Myocyte (in vitro differentiated cells): ENCODE data around the gene CREB3L4. TPM values are rescaled to one million over a fixed set of nuclear protein-coding genes. Genes with fewer than 3 reads are reported as not detected.

Experiments used
- DNase-seq: peaks from one replicate; pipeline ENCODE4 v3.0.0-alpha.2; 2012; ENCODE audit warnings: low read depth
- polyA plus RNA-seq: library from polyadenylated mRNA; unstranded; fragments of >200 nt; gene quantifications from one replicate; pipeline ENCODE4 v1.2.1, GENCODE V29; 2012; ENCODE audit warnings: missing spikeins
- total RNA-seq: library from RNA; depleted of rRNA; stranded (reverse); fragments of >200 nt; gene quantifications from 2 replicates; pipeline ENCODE4 v1.2.3, GENCODE V29; 2014

CREB3L4 gene, protein sequence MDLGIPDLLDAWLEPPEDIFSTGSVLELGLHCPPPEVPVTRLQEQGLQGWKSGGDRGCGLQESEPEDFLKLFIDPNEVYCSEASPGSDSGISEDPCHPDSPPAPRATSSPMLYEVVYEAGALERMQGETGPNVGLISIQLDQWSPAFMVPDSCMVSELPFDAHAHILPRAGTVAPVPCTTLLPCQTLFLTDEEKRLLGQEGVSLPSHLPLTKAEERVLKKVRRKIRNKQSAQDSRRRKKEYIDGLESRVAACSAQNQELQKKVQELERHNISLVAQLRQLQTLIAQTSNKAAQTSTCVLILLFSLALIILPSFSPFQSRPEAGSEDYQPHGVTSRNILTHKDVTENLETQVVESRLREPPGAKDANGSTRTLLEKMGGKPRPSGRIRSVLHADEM
- 6.9 and 9.4 TPM in 2 replicates for total RNA-seq
- 7.4 TPM for polyA plus RNA-seq

DNA sequence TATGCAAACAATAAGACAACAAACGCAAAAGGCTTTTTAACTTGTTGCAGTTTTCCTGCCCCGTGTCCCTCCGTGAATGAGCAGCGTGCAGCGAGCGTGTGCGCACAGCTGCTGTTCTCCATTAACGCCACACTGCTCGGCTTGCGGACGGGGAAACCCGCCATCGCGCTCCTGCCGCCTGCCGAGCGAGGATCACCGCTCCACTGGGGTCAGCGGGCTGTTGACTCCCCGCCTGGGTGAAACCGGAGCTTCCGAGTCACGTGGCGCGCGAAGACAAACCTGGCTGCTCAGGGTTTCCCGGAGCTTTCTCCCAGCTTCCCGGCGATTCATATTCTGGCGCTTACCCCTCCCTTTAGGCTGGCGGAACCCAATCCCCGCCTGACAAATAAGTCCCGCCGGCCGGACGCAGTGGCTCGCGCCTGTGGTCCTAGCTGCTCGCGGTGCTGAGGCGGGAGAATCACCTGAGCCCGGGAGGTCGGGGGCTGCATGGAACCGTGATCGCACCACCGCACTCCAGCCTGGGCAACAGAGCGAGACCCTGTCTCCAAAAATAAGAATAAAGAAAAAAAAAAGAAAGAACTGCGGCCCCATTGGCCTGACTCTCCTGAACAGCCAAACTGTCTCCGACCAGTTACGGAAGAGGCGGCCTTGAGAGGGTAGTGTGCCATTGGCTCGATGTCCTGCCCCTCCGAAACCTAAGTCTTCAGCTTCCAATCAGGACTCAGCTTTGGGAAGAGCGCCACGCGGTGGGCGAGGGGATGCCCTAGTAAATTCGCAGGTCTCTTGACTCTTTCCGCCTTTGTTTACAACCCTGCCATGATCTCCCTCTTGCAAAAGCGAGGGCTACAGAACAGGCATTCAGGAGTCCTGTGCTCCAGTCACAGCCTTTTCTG, at the start of gene CREB3L4:
CREB3L4 (plus strand) TSS at position 796 of the 893 bp plus-strand sequence. CDS start 624 bp downstream, outside the sequence.
- peak; percentile 98 for DNase-seq

DNA sequence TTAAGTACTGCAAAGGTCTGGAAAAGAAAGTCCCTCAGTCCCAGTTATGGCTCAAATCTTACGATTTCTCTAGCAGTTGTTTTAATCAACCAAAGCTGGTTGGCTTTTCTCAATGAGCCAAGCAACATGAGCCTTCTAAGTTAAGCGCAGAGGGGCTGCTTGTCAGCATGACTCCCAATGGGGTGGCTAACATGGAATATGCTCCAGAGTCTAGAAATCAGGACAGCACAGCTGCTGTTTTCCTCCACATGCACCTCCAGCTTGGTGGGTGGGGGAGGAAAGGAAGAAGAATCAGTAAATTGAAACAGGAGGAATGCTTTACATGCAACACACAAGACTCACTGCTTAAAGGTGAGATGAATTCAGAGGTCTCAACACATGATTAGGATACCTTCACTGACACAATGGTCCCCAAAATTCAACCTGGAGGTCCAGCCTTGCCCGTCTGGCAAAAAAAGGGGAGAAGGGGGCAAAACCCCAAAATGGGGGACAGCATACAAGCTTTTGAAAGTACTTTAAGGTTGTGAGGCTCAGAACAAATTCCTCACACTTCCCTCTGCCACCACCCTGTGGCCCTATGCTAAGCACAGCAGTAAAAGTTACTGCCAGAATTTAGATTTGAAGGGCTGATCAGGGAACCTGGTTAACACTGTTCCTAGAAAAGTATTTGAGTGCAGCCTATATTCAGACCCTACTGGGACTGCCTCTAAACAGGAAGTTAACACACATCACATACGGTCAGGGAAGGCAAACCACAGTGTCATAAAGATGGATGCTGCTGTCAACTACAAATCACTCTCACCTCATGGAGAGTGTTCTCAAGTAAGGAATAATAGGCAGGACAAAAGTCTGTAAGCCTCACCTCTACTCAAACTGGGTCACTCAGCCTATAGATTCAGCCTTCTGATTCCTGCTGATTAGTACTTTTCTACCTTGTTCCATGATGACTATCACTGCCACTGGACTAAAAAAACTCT, 47.5 kb upstream of the CREB3L4 start:
- DNase-seq, result peak; percentile 13

DNA sequence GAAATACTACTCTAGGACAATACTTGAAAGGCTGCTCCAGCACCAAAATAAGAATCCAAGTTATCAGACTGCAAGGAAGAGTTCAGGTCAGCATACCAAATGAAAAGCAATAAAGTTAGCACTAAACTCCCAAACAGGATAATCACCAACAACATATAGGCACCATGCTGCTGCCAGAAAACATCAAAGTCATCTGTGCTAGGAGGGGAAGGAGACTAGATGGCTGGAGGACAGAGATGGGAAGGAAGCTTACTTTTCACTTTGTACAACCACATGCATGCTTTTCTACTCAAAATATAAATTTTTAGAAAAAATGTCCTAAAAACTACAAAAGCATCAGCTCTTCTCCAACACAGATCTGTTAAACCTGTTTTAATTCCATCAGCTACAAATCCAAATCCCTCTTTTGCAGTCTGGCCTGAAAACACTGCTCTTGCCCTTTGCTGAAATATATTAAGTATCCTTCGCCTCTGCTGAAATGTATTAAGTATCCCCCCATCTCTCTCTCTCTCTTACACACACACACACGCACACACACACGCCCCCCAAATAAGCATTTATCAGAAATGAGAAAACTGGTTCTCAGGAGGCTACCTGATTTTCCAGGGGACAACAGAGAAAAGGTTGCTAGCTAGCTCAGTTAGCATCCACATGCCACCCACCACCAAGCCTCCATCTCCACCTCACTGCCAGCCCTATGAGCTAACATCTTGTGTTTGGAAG, 46.5 kb upstream of the CREB3L4 start:
- no peak for DNase-seq

DNA sequence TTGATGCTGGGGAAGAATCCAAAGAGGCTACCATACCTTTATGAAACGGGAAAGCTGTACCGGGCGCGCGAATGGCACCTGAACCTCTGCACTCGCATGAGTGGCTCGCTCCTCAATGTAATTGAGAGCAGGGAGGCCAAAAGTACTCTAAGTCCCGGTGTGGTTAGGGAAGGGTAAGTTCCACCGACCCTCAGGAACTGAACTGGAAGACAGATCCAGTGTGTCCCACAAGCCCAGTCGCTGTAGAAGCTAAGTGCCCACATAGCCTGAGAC, 46.0 kb upstream of the CREB3L4 start:
- no peak for DNase-seq

DNA sequence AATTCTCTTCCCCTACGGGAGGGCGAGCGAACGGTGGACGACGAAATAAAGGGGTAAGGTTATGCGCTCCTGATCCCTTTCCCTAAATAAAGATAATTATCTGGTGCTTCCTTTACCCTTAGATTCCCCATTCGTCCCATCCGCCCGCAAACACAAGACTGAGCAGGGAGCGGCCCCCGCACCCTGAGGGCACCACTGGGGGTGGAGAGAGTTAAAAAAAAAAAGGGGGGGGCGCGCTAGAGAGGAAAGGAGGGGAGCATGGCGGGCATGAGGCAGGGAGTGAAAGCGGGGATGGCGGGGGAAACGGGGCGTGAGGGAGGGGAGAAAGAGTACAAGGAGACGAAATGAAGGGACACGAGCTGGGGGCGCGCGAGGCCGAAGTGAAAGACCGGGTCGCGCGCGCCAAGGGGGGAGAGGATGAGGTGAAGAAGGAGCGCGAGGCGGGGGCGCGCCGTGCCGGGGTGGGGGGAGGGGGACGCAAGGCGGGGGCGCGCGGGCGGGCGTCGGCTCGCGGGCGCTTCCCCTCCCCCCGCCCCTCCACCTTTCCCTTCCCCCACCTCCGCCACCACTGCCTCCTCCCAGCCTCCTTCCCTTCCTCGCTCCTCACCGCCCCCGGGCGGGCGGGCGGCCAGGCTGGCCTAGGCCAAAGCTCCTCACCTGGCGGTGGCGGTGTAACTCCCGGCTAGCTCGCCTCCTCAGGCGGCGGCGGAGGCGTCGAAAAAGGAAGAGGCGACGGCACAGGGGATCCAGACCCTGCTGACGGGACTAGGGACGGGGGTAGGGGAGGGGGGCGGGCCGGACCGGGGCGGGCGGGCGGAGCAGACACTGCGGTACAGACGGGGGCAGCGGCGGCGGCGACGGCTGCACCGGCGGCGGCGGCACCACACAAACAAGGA, 45.4 kb upstream of the CREB3L4 start:
- DNase-seq, result peak; percentile 16

DNA sequence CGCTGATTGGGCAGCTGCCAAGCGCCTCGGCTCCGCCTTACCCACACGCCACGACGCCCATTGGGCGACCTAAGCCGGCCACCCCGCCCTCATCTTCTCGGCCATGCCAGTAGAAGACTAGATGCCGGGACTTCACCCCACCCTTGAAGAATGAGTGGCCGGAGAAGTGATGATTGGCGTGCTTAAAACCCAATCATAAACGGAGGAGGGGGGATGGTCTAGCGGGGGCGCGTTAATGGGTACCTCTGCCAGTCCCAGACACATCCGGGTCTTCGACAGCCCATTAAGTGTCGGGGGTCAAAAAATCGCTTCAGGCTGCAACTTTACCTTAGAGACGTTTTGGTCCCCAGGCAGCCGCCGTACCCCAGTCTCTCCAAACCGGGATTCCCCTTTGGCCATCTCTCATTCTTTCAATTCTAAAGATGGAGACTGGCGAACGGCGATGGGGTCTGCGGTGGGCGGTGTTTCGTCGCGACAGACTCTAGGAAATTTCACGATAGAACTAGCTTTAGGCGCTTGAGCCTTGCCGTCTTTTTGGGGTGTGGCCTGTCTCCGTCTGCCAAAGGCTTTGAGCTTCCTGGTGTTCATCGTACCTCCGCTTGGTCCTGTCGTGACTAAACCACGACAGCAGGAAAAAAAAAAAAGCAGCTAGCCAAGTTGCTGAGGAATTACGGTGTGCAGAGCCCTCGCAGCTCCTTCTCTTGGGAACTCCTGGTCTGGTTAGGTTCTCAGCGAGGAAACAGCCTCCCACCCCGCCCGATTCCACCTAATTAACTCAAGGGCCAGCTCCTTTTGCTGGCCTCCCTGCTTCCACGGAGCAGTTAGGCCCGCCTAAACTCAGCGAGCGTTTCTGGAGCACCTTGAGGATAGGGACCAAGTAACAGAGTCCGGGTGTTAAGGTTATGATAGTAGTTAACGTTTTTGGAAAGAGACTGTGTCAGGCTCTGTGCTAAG, 44.5 kb upstream of the CREB3L4 start, which contains the start of gene GATAD2B:
GATAD2B (minus strand) TSS at position 1 of the 954 bp plus-strand sequence. CDS start 94,625 bp downstream, outside the sequence.
- DNase-seq, result peak; percentile 100

DNA sequence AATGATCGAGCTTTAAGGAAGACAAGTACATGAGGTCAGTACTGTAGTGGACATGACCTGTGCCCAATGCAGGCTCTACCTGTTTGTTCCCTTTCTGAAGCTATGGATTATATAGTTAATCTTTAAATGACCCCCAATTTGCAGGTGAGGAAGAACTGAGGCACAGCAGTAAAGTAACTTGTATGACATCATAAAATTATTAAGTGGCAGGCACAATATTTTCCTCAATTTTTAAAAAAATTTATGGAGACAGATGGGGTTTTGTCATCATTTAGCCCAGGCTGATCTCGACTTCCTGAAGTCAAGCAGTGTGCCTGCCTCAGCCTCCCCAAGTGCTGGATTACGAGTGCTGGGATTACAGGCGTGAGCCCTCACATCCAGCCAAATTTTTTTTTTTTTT, 41.3 kb upstream of the CREB3L4 start:
- no peak for DNase-seq

DNA sequence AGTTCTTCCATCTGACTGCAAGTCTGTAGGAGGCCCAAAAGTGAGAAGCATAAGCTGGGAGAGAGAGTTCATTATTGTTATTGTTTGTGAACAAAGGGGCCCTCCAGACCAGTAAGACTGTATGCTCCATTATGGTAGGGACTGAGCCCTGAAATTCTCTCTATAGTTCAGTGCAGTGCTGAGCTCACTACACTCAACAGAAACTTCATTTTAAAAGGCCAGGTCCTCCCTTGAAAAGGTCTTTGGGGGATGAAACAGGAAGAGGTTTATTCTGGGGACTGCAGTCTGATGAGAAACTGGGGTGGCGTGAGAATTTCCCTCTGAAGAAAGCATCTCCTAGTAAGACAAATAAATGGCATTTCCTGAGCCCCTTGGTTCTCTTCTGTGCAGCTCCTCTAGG, 39.5 kb upstream of the CREB3L4 start:
- DNase-seq, result no peak

DNA sequence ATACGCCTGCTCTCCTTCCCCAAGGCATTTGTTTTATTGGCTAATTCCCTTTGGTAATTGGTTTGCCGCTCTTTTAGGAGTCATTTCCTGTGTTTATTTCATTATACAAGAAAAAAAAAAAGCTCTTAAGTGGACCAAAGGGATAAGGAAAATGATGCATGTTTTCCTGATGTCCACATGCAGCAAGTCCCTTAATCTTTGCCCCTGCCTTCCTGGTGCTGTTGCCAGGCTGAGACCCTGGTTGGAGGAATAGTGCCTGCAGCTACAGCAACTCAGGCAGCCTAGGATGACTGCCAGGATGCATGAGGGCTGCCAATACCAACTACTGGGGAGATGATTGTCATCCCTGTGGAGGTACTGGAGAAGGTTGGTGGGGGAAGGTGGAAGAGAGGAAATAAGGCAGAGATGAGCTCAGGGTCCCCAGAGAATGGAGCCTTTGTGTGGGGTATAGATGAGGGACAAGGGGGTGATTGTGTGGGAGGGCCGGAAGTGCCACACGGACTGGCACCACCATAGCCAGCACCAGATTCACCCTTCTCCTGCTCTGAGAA, 38.8 kb upstream of the CREB3L4 start:
- DNase-seq, result no peak

DNA sequence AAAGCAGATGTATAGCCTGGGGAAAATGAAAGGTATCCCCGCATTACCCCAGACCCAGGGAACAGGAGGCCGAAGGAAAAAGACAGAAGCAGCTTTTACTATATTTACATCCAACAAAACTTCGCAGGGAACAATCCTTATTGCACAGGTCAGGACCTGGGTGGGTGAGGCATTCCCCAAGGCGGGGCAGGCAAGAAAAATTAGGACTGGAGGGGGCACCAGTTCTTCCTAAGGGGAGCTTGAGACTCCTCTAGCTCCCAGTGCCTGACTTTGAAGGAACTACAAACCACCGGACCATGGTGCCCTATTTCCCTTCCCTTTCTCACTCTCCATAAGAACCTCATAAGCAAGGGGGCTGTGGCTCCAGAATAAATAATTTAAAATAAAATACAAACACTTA, 38.3 kb upstream of the CREB3L4 start:
- DNase-seq, result no peak

DNA sequence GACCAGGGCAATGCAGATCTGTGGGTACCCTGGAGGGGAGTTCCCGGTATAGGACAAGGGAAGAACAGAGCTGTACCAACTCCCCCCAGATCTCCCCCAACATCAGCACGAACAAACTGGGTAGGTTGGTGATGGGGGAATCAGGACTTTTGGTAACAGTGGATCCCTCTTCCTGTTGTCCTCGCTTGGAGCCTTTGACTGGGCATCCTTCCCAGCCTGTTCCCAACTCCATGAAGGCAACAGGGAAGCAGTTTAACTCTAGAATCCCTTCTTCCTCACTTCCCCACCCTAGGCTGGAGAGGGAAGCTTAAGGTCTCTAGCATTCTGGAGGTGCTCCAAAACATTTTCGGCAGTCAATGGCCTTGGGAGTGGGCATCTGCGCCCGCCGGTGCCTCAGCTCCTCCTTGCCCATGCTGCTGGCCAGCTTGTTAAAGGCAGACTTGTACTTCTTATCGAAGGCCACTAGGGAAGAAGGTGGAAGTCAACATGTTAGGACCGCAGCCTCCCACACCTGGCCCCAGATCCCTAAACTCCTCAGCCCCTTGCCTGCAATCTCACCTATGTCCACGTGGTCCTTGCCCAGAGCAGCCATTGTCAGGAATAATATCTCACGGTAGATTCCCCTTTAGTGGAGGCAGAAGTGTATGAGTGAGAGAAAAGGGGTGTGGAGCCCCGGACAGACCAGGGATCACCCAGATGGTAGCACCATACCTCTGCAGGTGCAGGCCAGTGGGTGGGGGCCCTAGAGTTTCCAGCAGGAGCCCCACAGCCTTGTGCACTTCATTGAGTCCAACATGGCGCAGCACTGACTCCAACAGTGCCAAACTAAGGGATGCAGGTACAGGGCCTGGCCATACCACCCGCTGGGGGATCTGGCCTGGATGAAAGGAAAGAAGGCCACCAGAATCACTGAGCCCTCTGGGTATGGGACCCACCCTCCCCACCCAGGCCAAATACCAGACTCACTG, 37.4 kb upstream of the CREB3L4 start:
- no peak for DNase-seq

DNA sequence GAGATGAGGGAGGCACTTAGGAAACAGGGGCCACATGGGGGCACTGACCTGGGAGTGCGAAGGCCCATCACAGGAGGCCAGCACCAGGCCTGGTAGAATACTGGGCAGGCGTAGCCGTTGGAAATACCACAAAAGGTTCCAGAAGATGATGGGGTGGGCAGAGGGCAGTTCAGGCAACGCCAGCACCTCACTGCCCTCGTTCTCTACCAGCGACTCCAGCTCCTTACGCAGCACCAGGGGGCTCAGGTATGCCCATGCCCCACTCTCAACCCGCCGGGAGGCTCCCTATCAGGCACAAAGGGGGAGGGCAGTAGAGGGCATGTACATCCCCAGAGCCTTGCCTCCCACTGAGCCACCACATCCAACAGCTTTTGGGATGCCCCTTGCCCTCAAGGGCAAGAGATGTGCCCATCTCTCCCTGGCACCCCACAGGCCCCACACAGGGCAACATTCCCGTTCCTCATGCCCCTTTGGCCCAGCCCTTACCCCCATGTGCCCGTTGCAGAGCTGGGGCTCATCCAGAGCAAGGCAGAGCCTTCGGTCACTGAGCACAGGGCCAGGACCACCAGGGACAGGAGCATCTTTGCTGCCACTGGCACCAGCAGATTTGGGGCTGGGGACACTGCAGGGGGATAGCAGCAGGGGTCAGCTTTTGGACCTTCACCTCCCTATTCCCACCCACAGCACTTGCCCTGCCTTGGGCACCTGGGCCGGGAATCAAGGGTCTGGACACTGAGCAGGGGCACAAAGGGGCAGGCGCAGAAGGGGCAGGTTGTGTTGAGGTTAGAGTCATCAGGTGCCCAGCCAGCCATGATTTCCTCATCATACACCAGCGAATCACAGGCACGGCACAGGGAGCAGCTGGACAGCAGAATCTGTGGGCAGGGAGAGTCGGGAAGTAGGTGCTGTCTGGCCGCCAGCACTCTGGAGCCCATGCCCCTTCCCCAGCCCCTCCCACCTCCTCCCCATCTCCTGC, 35.3 kb upstream of the CREB3L4 start:
- DNase-seq, result no peak

DNA sequence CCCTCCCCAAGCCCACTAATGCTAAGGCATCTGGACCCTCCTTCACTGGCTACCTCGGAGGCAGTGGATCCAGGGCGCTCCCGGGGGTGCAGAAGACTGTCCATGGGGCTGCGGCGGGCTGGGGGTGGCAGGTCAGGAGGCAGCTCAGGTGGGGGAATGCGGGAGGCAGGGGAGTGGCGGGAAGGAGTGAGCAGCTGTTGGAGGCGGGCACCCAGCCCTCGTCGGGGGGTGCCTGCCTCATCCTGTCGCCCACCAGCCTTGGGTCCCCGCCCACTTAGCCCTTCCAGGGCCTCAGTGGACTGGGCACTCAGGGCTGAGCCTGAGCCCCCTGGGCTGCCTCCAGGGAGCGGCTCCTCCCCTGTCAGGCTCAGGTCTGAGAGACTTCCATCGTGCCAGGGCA, 34.3 kb upstream of the CREB3L4 start:
- DNase-seq, result no peak

DNA sequence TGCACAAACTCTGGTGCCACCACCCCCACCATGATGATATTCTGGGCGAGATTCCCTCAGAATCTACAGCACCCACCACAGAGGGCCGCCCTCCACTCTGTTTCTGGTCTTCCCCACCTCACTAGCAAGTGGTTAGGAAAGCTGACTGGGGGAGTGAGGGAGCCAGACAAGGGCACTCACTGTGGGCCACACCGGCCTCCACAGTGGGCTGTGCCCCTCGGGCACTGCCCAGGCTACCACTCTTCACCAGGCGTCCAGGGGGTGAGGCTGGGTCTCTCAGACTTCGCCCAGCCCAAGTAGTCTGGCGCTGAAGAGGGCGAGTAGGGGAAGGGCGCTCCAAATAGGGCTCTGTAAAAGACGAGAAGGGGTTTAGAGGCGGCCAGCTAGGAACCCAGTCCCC, 33.7 kb upstream of the CREB3L4 start:
- no peak for DNase-seq

DNA sequence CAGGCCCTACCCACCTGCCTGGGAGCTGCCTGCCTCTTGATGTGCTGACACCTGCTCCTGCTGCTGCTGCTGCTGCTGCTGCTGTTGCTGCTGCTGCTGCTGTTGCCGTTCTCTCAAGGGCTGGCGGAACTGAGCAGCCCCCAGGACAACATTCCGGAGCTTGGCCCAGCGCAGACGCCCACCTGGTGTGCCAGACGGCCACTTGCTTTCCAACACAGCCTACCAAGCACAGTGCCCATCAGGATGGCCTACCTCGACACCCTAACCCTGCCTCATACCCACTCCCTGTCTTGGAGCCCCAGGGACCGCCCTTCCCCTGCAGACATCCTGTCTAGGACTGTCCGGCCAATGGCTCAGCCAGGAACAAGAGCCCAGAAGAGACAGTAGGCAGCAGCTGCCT, 33.0 kb upstream of the CREB3L4 start:
- DNase-seq, result no peak
